ACC112 (cell line): ENCODE measurements around the gene LRTM2.

ENCODE experiments used
- H2AFZ ChIP-seq: fragments of 200-600 bp; sonication (generic); one replicate; pipeline ENCODE4 v1.6.0; 2017; ENCODE audit warnings: antibody characterized with exemption, low read length; ENCODE audit not compliant: unreplicated experiment
- H3K27ac ChIP-seq: fragments of 200-600 bp; sonication (generic); 2 replicates; pipeline ENCODE4 v1.5.1; 2014; ENCODE audit warnings: low read depth, mild to moderate bottlenecking, antibody characterized with exemption, low read length, moderate library complexity
- H3K27me3 ChIP-seq: fragments of 200-600 bp; sonication (generic); 2 replicates; pipeline ENCODE4 v1.6.1; 2014; ENCODE audit warnings: mild to moderate bottlenecking, antibody characterized with exemption, low read length, moderate library complexity, mixed read lengths; ENCODE audit not compliant: insufficient read depth
- H3K36me3 ChIP-seq: fragments of 200-600 bp; sonication (generic); 2 replicates; pipeline ENCODE4 v1.6.1; 2016; ENCODE audit warnings: mild to moderate bottlenecking, antibody characterized with exemption, low read length, moderate library complexity, mixed read lengths; ENCODE audit not compliant: insufficient read depth
- H3K4me1 ChIP-seq: fragments of 200-600 bp; sonication (generic); one replicate; pipeline ENCODE4 v1.6.1; 2016; ENCODE audit warnings: low read length, mixed read lengths; ENCODE audit not compliant: insufficient read depth, unreplicated experiment, control insufficient read depth
- H3K4me3 ChIP-seq: fragments of 200-600 bp; sonication (generic); 2 replicates; pipeline ENCODE4 v1.5.1; 2014; ENCODE audit warnings: mild to moderate bottlenecking, low read depth, low read length
- H3K79me2 ChIP-seq: fragments of 200-600 bp; sonication (generic); one replicate; pipeline ENCODE4 v1.6.0; 2016; ENCODE audit warnings: low read length; ENCODE audit not compliant: control insufficient read depth, unreplicated experiment, insufficient read depth

LRTM2 gene

GRCh38 chr12:1839956-1840951, 19.9 kb downstream of the LRTM2 start:
- Histone ChIP-seq H2AFZ (no peak overlapping the region), H3K4me1 (no peaks in the 10 kb centered on the region), H3K4me3 (no peak overlapping the region), H3K79me2 (no peaks in the 10 kb centered on the region), H3K27me3 (peaks cover 70% of the 10 kb centered on the region), H3K36me3 (no peaks in the 10 kb centered on the region), H3K27ac (no peak overlapping the region)

- Histone ChIP-seq H3K4me3 (no peak overlapping the region), H2AFZ (no peak overlapping the region), H3K27ac (no peak overlapping the region)
Observed at GRCh38 chr12:1840981-1841425, 20.6 kb downstream of the LRTM2 start.

GRCh38 chr12:1841586-1842182, 21.3 kb downstream of the LRTM2 start:
- peaks cover 74% of the 10 kb centered on the region for H3K27me3 ChIP-seq
- H3K36me3 ChIP-seq = no peaks in the 10 kb centered on the region
- no peak overlapping the region for H2AFZ ChIP-seq
- no peak overlapping the region for H3K27ac ChIP-seq
- no peaks in the 10 kb centered on the region for H3K4me1 ChIP-seq
- H3K4me3 ChIP-seq = no peak overlapping the region
- no peaks in the 10 kb centered on the region for H3K79me2 ChIP-seq

More at GRCh38 chr12:1840981-1841425, 20.6 kb downstream of the LRTM2 start:
- H3K27me3 ChIP-seq = peaks cover 70% of the 10 kb centered on the region
- H3K79me2 ChIP-seq = no peaks in the 10 kb centered on the region
- no peaks in the 10 kb centered on the region for H3K36me3 ChIP-seq
- no peaks in the 10 kb centered on the region for H3K4me1 ChIP-seq

GRCh38 chr12:1842183-1842904, 22.0 kb downstream of the LRTM2 start:
- H3K27ac ChIP-seq = no peak overlapping the region
- no peak overlapping the region for H2AFZ ChIP-seq
- H3K79me2 ChIP-seq = no peaks in the 10 kb centered on the region
- H3K27me3 ChIP-seq = peaks cover 80% of the 10 kb centered on the region
- no peak overlapping the region for H3K4me3 ChIP-seq
- no peaks in the 10 kb centered on the region for H3K36me3 ChIP-seq
- H3K4me1 ChIP-seq = no peaks in the 10 kb centered on the region

- Histone ChIP-seq H3K27me3 (peaks cover 83% of the 10 kb centered on the region), H3K27ac (no peak overlapping the region), H3K4me1 (no peaks in the 10 kb centered on the region), H3K36me3 (no peaks in the 10 kb centered on the region), H3K4me3 (no peak overlapping the region), H2AFZ (no peak overlapping the region), H3K79me2 (no peaks in the 10 kb centered on the region)
Observed at GRCh38 chr12:1842905-1843640, 22.7 kb downstream of the LRTM2 start.

GRCh38 chr12:1843641-1844005, 23.3 kb downstream of the LRTM2 start:
- no peak overlapping the region for H3K27ac ChIP-seq
- no peak overlapping the region for H3K4me3 ChIP-seq
- H3K27me3 ChIP-seq = peaks cover 82% of the 10 kb centered on the region
- H3K4me1 ChIP-seq = no peaks in the 10 kb centered on the region
- no peak overlapping the region for H2AFZ ChIP-seq
- no peaks in the 10 kb centered on the region for H3K79me2 ChIP-seq
- H3K36me3 ChIP-seq = no peaks in the 10 kb centered on the region

- Histone ChIP-seq H3K4me1 (no peaks in the 10 kb centered on the region), H3K79me2 (no peaks in the 10 kb centered on the region), H3K36me3 (no peaks in the 10 kb centered on the region), H2AFZ (no peak overlapping the region), H3K4me3 (no peak overlapping the region), H3K27ac (no peak overlapping the region), H3K27me3 (peaks cover 76% of the 10 kb centered on the region)
Observed at GRCh38 chr12:1844223-1844622, 23.9 kb downstream of the LRTM2 start.

- no peaks in the 10 kb centered on the region for H3K4me1 ChIP-seq
- H3K4me3 ChIP-seq = no peak overlapping the region
- H3K79me2 ChIP-seq = no peaks in the 10 kb centered on the region
- no peak overlapping the region for H3K27ac ChIP-seq
- H3K27me3 ChIP-seq = peaks cover 71% of the 10 kb centered on the region
- H2AFZ ChIP-seq = no peak overlapping the region
- no peaks in the 10 kb centered on the region for H3K36me3 ChIP-seq
Observed at GRCh38 chr12:1844661-1845409, 24.5 kb downstream of the LRTM2 start.

- Histone ChIP-seq H3K27ac (no peak overlapping the region), H3K79me2 (no peaks in the 10 kb centered on the region), H2AFZ (no peak overlapping the region), H3K4me3 (no peak overlapping the region), H3K27me3 (peaks cover 73% of the 10 kb centered on the region), H3K4me1 (no peaks in the 10 kb centered on the region), H3K36me3 (no peaks in the 10 kb centered on the region)
Observed at GRCh38 chr12:1845427-1845826, 25.1 kb downstream of the LRTM2 start.
